ENCODE results near the gene SPAG6. TPM values are rescaled to one million over a fixed set of nuclear protein-coding genes. Genes with fewer than 3 reads are reported as not detected.

SPAG6 gene
- total and polyA plus RNA-seq, 9 donors, result 4.1 to 8.7 (median 5.0) TPM

GRCh38 chr10:22321924-22322640 lies 23.2 kb upstream of the SPAG6 start:
- H3K27ac ChIP-seq (ENCODE audit: low read length), result no peak overlapping the region
- 1% methylated on average over 39 of the region's 57 CpGs for WGBS (ENCODE audit: insufficient coverage)
- peaks cover 20% of the 10 kb centered on the region for H3K4me1 ChIP-seq (ENCODE audit: control insufficient read depth, insufficient read depth, low read length)

DNA sequence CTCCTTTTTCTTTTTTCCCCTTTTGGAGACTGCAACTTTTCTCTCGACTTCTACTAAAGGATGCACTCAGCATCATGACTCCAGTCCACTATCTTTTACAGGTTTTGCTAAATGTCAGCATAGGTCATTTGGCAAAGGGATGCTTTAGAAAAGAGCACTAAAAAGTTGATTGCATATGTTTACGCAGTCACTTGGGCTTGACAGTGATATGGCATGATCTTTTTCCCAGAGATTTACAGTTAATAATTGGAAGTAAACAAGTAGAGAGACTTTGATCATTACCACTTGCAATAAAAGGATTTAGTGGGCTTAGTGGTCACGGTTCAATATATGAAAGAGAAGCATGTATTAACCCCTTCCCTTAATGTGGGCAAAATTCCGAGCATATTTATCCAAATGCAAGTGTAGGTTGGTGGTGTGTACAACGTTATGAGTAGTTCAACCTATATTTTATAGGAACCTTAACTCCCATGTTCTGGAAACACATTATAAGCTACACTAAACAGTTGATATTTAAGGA lies 22.6 kb upstream of the SPAG6 start:
- peaks cover 20% of the 10 kb centered on the region for H3K4me1 ChIP-seq (ENCODE audit: control insufficient read depth, insufficient read depth, low read length)
- WGBS (ENCODE audit: insufficient coverage), result no CpG with 5 or more reads among the region's 5 CpGs
- no peak overlapping the region for H3K27ac ChIP-seq (ENCODE audit: low read length)
- H3K9me3 ChIP-seq (replicated peaks; ENCODE audit: control insufficient read depth, low read depth, low read length), result no peaks in the 10 kb centered on the region
- DNase-seq, result no peak
- H3K27me3 ChIP-seq (ENCODE audit: control insufficient read depth, insufficient read depth, low read length), result peaks cover 21% of the 10 kb centered on the region
- H3K36me3 ChIP-seq (ENCODE audit: control insufficient read depth, insufficient read depth, low read length), result no peaks in the 10 kb centered on the region
- peak overlapping the region; percentile 55 for H3K4me3 ChIP-seq (ENCODE audit: low read length)

More at GRCh38 chr10:22321924-22322640, 23.2 kb upstream of the SPAG6 start:
- Histone ChIP-seq H3K27me3 (ENCODE audit: control insufficient read depth, insufficient read depth, low read length) (peaks cover 21% of the 10 kb centered on the region), H3K36me3 (ENCODE audit: control insufficient read depth, insufficient read depth, low read length) (no peaks in the 10 kb centered on the region), H3K4me3 (ENCODE audit: low read length) (peak overlapping the region; percentile 55), H3K9me3 (replicated peaks; ENCODE audit: control insufficient read depth, low read depth, low read length) (no peaks in the 10 kb centered on the region)
- peak; percentile 47 for DNase-seq

DNA sequence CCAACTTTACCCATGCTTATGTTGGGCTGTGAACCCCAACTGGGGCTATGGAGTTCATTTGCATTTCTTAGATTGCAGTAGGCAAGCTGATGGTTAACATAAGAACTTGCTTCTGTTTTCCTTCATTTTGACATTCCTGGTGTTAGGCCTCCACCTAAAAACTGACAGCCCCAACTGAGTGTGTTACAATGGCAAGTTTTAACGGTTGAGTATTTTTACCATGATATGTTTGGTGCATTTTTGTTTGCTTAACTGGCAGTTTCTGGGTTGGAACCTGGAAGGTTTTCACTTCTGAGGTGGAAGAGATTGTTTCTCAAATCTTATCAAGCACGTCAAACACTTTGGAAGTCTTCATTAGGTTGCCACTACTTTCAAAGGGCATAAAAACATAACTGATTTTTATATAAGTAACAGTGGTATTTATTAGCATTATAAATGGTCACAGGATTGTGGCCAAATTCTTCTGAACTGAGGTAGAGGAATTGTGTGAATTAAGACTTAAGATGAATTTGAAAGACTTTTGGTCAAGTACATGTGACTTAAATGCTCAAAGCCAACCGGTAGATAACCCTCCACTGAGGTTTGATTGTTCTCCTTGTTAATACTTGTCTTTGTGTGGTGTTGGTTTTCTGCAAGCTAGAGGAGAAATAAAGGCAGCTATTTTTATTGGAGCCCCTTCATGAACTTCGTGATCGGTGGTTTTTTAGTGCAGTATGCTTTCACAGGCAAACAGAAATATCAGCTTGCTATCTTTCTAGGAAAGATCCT lies 21.6 kb upstream of the SPAG6 start:
- Histone ChIP-seq H3K4me1 (ENCODE audit: control insufficient read depth, insufficient read depth, low read length) (peaks cover 20% of the 10 kb centered on the region), H3K4me3 (ENCODE audit: low read length) (no peak overlapping the region)
- 100% methylated on average over 1 of the region's 5 CpGs for WGBS (ENCODE audit: insufficient coverage)

DNA sequence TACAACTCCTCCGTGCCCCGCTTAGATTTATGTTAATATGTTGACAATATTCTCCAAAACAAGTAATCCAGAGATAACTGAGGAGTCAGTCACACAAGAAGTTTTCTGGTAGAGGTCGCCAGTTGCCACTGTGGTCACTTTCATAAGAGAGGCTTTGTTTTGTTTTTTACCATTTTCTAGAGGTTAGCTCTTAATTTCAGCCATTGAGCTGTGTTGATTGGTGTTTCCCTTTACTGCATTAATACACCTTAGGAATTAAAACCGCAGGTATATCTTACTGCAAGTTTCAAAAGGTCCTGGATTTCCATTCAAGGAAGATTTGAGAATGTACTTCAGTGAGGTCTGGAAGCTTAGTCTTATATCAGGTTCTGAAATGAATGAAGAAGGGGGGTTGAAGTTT lies 20.9 kb upstream of the SPAG6 start:
- H3K9me3 ChIP-seq (replicated peaks; ENCODE audit: control insufficient read depth, low read depth, low read length), result no peaks in the 10 kb centered on the region
- no peak overlapping the region for H3K27ac ChIP-seq (ENCODE audit: low read length)
- peaks cover 20% of the 10 kb centered on the region for H3K4me1 ChIP-seq (ENCODE audit: control insufficient read depth, insufficient read depth, low read length)
- H3K4me3 ChIP-seq (ENCODE audit: low read length), result no peak overlapping the region
- no peak for DNase-seq
- H3K36me3 ChIP-seq (ENCODE audit: control insufficient read depth, insufficient read depth, low read length), result peaks cover 4% of the 10 kb centered on the region
- WGBS (ENCODE audit: insufficient coverage), result no CpG with 5 or more reads among the region's 4 CpGs
- H3K27me3 ChIP-seq (ENCODE audit: control insufficient read depth, insufficient read depth, low read length), result peaks cover 21% of the 10 kb centered on the region

More for the DNA sequence above, 21.6 kb upstream of the SPAG6 start:
- Histone ChIP-seq H3K36me3 (ENCODE audit: control insufficient read depth, insufficient read depth, low read length) (no peaks in the 10 kb centered on the region), H3K9me3 (replicated peaks; ENCODE audit: control insufficient read depth, low read depth, low read length) (no peaks in the 10 kb centered on the region), H3K27ac (ENCODE audit: low read length) (no peak overlapping the region), H3K27me3 (ENCODE audit: control insufficient read depth, insufficient read depth, low read length) (peaks cover 21% of the 10 kb centered on the region)
- no peak for DNase-seq

DNA sequence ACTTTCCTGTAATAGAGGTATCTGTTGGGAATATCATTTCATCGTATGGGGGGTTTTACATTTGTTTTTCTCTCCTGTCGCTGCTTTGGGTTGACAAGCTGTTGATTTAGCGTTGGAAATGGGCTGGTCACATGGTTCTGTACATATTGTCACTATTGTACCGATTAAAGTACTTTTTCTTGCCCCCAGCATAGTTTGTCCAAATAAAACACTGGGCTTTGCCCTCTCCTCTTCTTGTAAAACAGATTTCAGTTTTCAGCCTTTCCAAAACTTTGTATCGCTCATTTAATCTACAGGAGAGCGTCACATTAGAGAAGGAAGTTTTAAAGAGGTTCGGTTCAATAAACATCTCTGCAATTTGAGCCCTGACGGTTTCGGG lies 20.4 kb upstream of the SPAG6 start:
- H3K36me3 ChIP-seq (ENCODE audit: control insufficient read depth, insufficient read depth, low read length), result peaks cover 4% of the 10 kb centered on the region
- peaks cover 21% of the 10 kb centered on the region for H3K27me3 ChIP-seq (ENCODE audit: control insufficient read depth, insufficient read depth, low read length)
- WGBS (ENCODE audit: insufficient coverage), result 0% methylated on average over 4 of the region's 9 CpGs
- H3K27ac ChIP-seq (ENCODE audit: low read length), result peak overlapping the region; percentile 22
- H3K9me3 ChIP-seq (replicated peaks; ENCODE audit: control insufficient read depth, low read depth, low read length), result no peaks in the 10 kb centered on the region
- DNase-seq, result peak; percentile 6
- peak overlapping the region; percentile 57 for H3K4me3 ChIP-seq (ENCODE audit: low read length)
- peaks cover 20% of the 10 kb centered on the region for H3K4me1 ChIP-seq (ENCODE audit: control insufficient read depth, insufficient read depth, low read length)

DNA sequence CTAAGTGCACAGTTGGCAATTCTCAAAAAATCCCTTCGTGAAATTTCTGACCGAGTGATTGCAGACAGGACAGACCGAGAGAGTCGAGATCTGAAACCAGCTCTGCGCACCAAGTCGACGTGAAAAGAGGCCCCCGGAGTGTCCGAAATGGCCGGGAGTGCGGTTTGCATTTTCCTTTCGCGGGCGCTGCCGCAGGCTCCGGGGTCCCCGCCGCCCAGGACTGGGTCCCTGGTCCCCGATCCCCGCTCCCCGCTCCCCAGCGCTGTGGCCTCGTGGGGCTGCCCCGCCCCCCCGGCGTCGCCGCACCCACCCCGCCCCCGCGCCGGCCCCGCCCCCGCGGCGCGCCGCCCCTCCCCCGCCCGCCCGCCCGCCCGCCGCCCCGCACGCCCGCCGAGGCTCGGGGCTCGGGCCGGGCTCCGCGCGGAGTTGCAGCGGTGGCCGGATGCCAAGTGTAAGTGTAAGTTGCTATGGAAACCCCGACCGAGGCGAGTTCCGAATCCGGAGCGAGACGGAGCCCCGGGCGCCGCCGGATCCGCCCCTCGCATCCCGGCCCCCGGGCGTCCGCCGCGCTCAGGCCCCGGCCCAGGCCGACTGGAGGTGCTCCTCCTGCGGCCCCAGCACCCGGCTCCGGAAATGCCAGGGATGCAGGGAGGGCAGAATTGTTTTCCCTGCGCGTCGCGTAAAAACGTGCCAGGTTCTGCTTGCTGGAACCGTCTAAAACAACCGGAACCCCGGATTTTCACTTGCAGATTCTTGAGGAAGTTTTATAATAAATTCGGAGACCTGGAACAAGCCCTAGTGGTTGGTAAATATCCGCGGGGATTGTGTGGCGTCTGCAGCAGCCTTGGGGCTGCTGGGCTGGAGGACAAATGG lies 19.8 kb upstream of the SPAG6 start:
- peak; percentile 86 for DNase-seq
- WGBS (ENCODE audit: insufficient coverage), result under 1% methylated on average over 62 of the region's 92 CpGs
- H3K27me3 ChIP-seq (ENCODE audit: control insufficient read depth, insufficient read depth, low read length), result peaks cover 21% of the 10 kb centered on the region
- H3K4me3 ChIP-seq (ENCODE audit: low read length), result peak overlapping the region; percentile 57
- H3K36me3 ChIP-seq (ENCODE audit: control insufficient read depth, insufficient read depth, low read length), result peaks cover 4% of the 10 kb centered on the region
- H3K9me3 ChIP-seq (replicated peaks; ENCODE audit: control insufficient read depth, low read depth, low read length), result no peaks in the 10 kb centered on the region
- H3K27ac ChIP-seq (ENCODE audit: low read length), result peak overlapping the region; percentile 22
- peaks cover 20% of the 10 kb centered on the region for H3K4me1 ChIP-seq (ENCODE audit: control insufficient read depth, insufficient read depth, low read length)

GRCh38 chr10:22326145-22326702 lies 19.1 kb upstream of the SPAG6 start:
- no peaks in the 10 kb centered on the region for H3K9me3 ChIP-seq (replicated peaks; ENCODE audit: control insufficient read depth, low read depth, low read length)
- peaks cover 4% of the 10 kb centered on the region for H3K36me3 ChIP-seq (ENCODE audit: control insufficient read depth, insufficient read depth, low read length)
- peak overlapping the region; percentile 10 for H3K27ac ChIP-seq (ENCODE audit: low read length)
- DNase-seq, result no peak
- peak overlapping the region; percentile 45 for H3K4me3 ChIP-seq (ENCODE audit: low read length)
- peaks cover 20% of the 10 kb centered on the region for H3K4me1 ChIP-seq (ENCODE audit: control insufficient read depth, insufficient read depth, low read length)
- WGBS (ENCODE audit: insufficient coverage), result no CpG with 5 or more reads among the region's 8 CpGs
- H3K27me3 ChIP-seq (ENCODE audit: control insufficient read depth, insufficient read depth, low read length), result peaks cover 19% of the 10 kb centered on the region

DNA sequence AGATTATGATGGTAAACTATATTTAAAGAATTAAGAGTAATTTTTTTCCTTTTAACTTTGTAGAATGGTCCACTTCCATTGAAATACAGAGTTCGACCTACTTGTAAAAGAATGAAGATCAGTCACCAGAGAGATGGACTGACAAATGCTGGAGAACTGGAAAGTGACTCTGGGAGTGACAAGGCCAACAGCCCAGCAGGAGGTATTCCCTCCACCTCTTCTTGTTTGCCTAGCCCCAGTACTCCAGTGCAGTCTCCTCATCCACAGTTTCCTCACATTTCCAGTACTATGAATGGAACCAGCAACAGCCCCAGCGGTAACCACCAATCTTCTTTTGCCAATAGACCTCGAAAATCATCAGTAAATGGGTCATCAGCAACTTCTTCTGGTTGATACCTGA lies 16.1 kb upstream of the SPAG6 start:
- Histone ChIP-seq H3K4me1 (ENCODE audit: control insufficient read depth, insufficient read depth, low read length) (peaks cover 15% of the 10 kb centered on the region), H3K27me3 (ENCODE audit: control insufficient read depth, insufficient read depth, low read length) (peaks cover 11% of the 10 kb centered on the region), H3K27ac (ENCODE audit: low read length) (no peak overlapping the region), H3K4me3 (ENCODE audit: low read length) (no peak overlapping the region), H3K36me3 (ENCODE audit: control insufficient read depth, insufficient read depth, low read length) (peaks cover 4% of the 10 kb centered on the region), H3K9me3 (replicated peaks; ENCODE audit: control insufficient read depth, low read depth, low read length) (peaks cover 2% of the 10 kb centered on the region)
- DNase-seq, result no peak
- WGBS (ENCODE audit: insufficient coverage), result no CpG with 5 or more reads among the region's 3 CpGs

DNA sequence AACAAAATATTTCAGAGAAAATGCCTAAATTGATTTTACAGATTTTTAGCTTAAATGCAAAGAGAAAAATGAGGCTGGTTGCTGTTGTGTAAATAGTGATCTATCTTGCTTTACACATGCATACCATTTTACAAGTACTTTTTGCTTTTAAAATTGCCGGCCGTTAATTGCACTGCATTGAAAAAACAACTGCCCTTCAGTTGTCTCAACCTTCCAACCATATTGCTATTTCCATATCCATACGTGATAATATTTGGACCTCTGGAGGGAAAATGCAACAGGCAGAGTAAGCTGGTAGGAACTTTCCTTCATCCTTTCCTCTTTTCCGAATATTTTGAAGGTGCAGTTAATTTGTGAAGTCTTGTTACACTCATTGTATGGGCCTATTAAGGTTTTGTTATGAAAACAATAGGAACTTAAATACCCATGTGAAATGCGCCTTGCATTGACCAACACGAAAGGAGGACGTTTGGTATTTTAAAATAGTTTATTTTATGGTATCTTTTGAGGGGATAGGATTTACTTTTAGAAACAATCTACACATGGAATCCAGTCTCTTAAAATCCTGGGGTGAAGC lies 13.1 kb upstream of the SPAG6 start:
- Histone ChIP-seq H3K36me3 (ENCODE audit: control insufficient read depth, insufficient read depth, low read length) (peaks cover 4% of the 10 kb centered on the region), H3K4me3 (ENCODE audit: low read length) (no peak overlapping the region), H3K27ac (ENCODE audit: low read length) (no peak overlapping the region), H3K9me3 (replicated peaks; ENCODE audit: control insufficient read depth, low read depth, low read length) (peaks cover 2% of the 10 kb centered on the region), H3K4me1 (ENCODE audit: control insufficient read depth, insufficient read depth, low read length) (peaks cover 24% of the 10 kb centered on the region), H3K27me3 (ENCODE audit: control insufficient read depth, insufficient read depth, low read length) (peaks cover 39% of the 10 kb centered on the region)
- no peak for DNase-seq
- WGBS (ENCODE audit: insufficient coverage), result 92% methylated on average over 2 of the region's 7 CpGs

Data from muscle of leg (tissue), 11 donors.